IMR-90 (cell line): ENCODE data around the gene SDC3. TPM values are rescaled to one million over a fixed set of nuclear protein-coding genes. Genes with fewer than 3 reads are reported as not detected.

ENCODE experiments used
- ATAC-seq: fragments of 200-7000 bp; cut with Tn5 transposase; 2 replicates; pipeline ENCODE4 v1.9.1; 2020; ENCODE audit warnings: low read depth, mild to moderate bottlenecking, moderate library complexity
- BruUV-seq: library from RNA; stranded (reverse); fragments of 400-500 nt; replicated peaks from 2 replicates; lab custom pipeline; 2021; lab: Mats Ljungman, UMichigan
- CTCF ChIA-PET: fragments of 300-600 bp; formaldehyde crosslinking; extraction: SDS; loops from one replicate; lab custom pipeline; 2021; ENCODE audit warnings: antibody characterized with exemption; lab: Yijun Ruan, JAX
- POLR2A ChIA-PET: fragments of 300-600 bp; sonication (Branson Sonifier 250); formaldehyde crosslinking; loops from one replicate; lab custom pipeline; 2022; ENCODE audit warnings: antibody characterized with exemption; ENCODE audit not compliant: unreplicated experiment; lab: Charles Lee
- DNase-seq: peaks from one replicate; pipeline ENCODE4 v3.0.0; 2013
- H2AFZ ChIP-seq: replicated peaks from 2 replicates; pipeline ENCODE3; 2013; ENCODE audit warnings: low read length, mild to moderate bottlenecking; ENCODE audit not compliant: poor library complexity
- H2AK5ac ChIP-seq: 2 replicates; pipeline ENCODE4 v1.6.1; 2013; ENCODE audit warnings: low read depth, low read length, inconsistent platforms
- H2AK9ac ChIP-seq: replicated peaks from 2 replicates; pipeline ENCODE3; 2013; ENCODE audit warnings: mild to moderate bottlenecking, low read depth, low read length, moderate library complexity; ENCODE audit not compliant: poor library complexity
- H2BK120ac ChIP-seq: 2 replicates; pipeline ENCODE4 v1.6.1; 2013; ENCODE audit warnings: low read depth, low read length, inconsistent platforms
- H2BK15ac ChIP-seq: 3 replicates; pipeline ENCODE4 v1.6.1; 2013; ENCODE audit warnings: low read depth, low read length, inconsistent platforms
- H2BK20ac ChIP-seq: 2 replicates; pipeline ENCODE4 v1.6.1; 2013; ENCODE audit warnings: low read depth, mild to moderate bottlenecking, inconsistent platforms, low read length, moderate library complexity
- H2BK5ac ChIP-seq: 2 replicates; pipeline ENCODE4 v1.6.1; 2013; ENCODE audit warnings: mild to moderate bottlenecking, low read depth, low read length, inconsistent platforms; ENCODE audit not compliant: poor library complexity, severe bottlenecking
- H3K14ac ChIP-seq: replicated peaks from 2 replicates; pipeline ENCODE4 v1.6.1; 2013; ENCODE audit warnings: low read depth, low read length, inconsistent platforms
- H3K18ac ChIP-seq: 2 replicates; pipeline ENCODE4 v1.6.1; 2013; ENCODE audit warnings: low read depth, low read length, control low read depth
- H3K23ac ChIP-seq: 2 replicates; pipeline ENCODE4 v1.6.1; 2013; ENCODE audit warnings: low read depth, low read length, inconsistent platforms
- H3K27ac ChIP-seq: 2 replicates; pipeline ENCODE4 v1.5.1; 2013; ENCODE audit warnings: mild to moderate bottlenecking, control low read depth, low read length; ENCODE audit not compliant: insufficient read depth
- H3K27me3 ChIP-seq: 2 replicates; pipeline ENCODE4 v1.6.1; 2013; ENCODE audit warnings: low read length; ENCODE audit not compliant: control insufficient read depth, insufficient read depth
- H3K36me3 ChIP-seq: 2 replicates; pipeline ENCODE4 v1.6.1; 2013; ENCODE audit warnings: low read length, mixed read lengths; ENCODE audit not compliant: control insufficient read depth, insufficient read depth
- H3K4ac ChIP-seq: 2 replicates; pipeline ENCODE4 v1.6.1; 2013; ENCODE audit warnings: low read depth, low read length, inconsistent platforms
- H3K4me1 ChIP-seq: 2 replicates; pipeline ENCODE4 v1.6.1; 2013; ENCODE audit warnings: low read length, mixed read lengths; ENCODE audit not compliant: control insufficient read depth, insufficient read depth
- H3K4me2 ChIP-seq: 2 replicates; pipeline ENCODE4 v1.6.1; 2013; ENCODE audit warnings: low read depth, mild to moderate bottlenecking, control low read depth, low read length, moderate library complexity
- H3K4me3 ChIP-seq: 2 replicates; pipeline ENCODE4 v1.5.1; 2013; ENCODE audit warnings: low read depth, mild to moderate bottlenecking, control low read depth, low read length, moderate library complexity; ENCODE audit not compliant: insufficient read depth
- H3K56ac ChIP-seq: 2 replicates; pipeline ENCODE4 v1.6.1; 2013; ENCODE audit warnings: low read length, inconsistent platforms; ENCODE audit not compliant: insufficient read depth; ENCODE audit errors: extremely low read depth
- H3K79me1 ChIP-seq, 2 experiments: 2 replicates each; pipeline ENCODE4 v1.6.1; 2013; ENCODE audit warnings: low read length in 2 of 2, inconsistent platforms in 1 of 2, low read depth in 1 of 2
- H3K9ac ChIP-seq: 2 replicates; pipeline ENCODE4 v1.6.1; 2013; ENCODE audit warnings: low read depth, low read length, control low read depth
- H3K9me1 ChIP-seq: 2 replicates; pipeline ENCODE4 v1.6.1; 2013; ENCODE audit warnings: low read length, inconsistent platforms; ENCODE audit not compliant: insufficient read depth
- H3K9me3 ChIP-seq: 2 replicates; pipeline ENCODE4 v1.6.1; 2013; ENCODE audit warnings: low read length; ENCODE audit not compliant: control insufficient read depth, insufficient read depth
- H4K20me1 ChIP-seq: 2 replicates; pipeline ENCODE4 v1.6.1; 2013; ENCODE audit warnings: low read length, inconsistent platforms; ENCODE audit not compliant: insufficient read depth
- H4K5ac ChIP-seq: 2 replicates; pipeline ENCODE4 v1.6.1; 2013; ENCODE audit warnings: mild to moderate bottlenecking, low read depth, low read length, control low read depth
- H4K8ac ChIP-seq, 2 experiments: 2 replicates each; pipeline ENCODE4 v1.6.1; 2013; ENCODE audit warnings: low read depth in 2 of 2, low read length in 2 of 2, control low read depth in 1 of 2, inconsistent platforms in 1 of 2
- H4K91ac ChIP-seq: 2 replicates; pipeline ENCODE4 v1.6.1; 2013; ENCODE audit warnings: low read depth, low read length, inconsistent platforms; ENCODE audit not compliant: insufficient read depth
- BHLHE40 ChIP-seq: fragments of 150-350 bp; IDR thresholded peaks from 2 replicates; pipeline ENCODE4 v1.6.1; 2016; ENCODE audit warnings: mild to moderate bottlenecking, low read depth, low read length
- CHD1 ChIP-seq: IDR thresholded peaks from 2 replicates; pipeline ENCODE4 v1.6.1; 2012; ENCODE audit warnings: low read depth, low read length, improper control_type of control experiment
- CTCF ChIP-seq: conservative IDR thresholded peaks from 2 replicates; pipeline ENCODE4 v1.5.1; 2012; ENCODE audit warnings: mild to moderate bottlenecking, low read depth, low read length, improper control_type of control experiment
- FOS ChIP-seq: fragments of 150-350 bp; IDR thresholded peaks from 2 replicates; pipeline ENCODE4 v1.6.1; 2016; ENCODE audit warnings: low read depth, low read length
- MAFK ChIP-seq: IDR thresholded peaks from 2 replicates; pipeline ENCODE4 v1.6.1; 2012; ENCODE audit warnings: low read depth, low read length, improper control_type of control experiment
- MAZ ChIP-seq: IDR thresholded peaks from 2 replicates; pipeline ENCODE4 v1.6.1; 2012; ENCODE audit warnings: low read depth, mild to moderate bottlenecking, low read length, improper control_type of control experiment, moderate library complexity, borderline replicate concordance
- MXI1 ChIP-seq: IDR thresholded peaks from 2 replicates; pipeline ENCODE4 v1.6.1; 2012; ENCODE audit warnings: low read depth, mild to moderate bottlenecking, low read length, moderate library complexity, borderline replicate concordance
- NFE2L2 ChIP-seq: fragments of 150-350 bp; IDR thresholded peaks from 2 replicates; pipeline ENCODE4 v1.6.1; 2016; ENCODE audit warnings: low read depth, mild to moderate bottlenecking, low read length
- POLR2A ChIP-seq: IDR thresholded peaks from 2 replicates; pipeline ENCODE4 v1.6.1; 2012; ENCODE audit warnings: mild to moderate bottlenecking, low read depth, low read length
- RAD21 ChIP-seq: IDR thresholded peaks from 2 replicates; pipeline ENCODE4 v1.6.1; 2012; ENCODE audit warnings: low read length, improper control_type of control experiment
- RCOR1 ChIP-seq: IDR thresholded peaks from 2 replicates; pipeline ENCODE4 v1.6.1; 2012; ENCODE audit warnings: mild to moderate bottlenecking, low read length, improper control_type of control experiment; ENCODE audit not compliant: insufficient replicate concordance
- SMC3 ChIP-seq: fragments of 150-350 bp; IDR thresholded peaks from 2 replicates; pipeline ENCODE4 v1.6.1; 2016; ENCODE audit warnings: low read depth, mild to moderate bottlenecking, antibody characterized with exemption, low read length, moderate library complexity
- USF2 ChIP-seq: fragments of 150-350 bp; IDR thresholded peaks from 2 replicates; pipeline ENCODE4 v1.6.1; 2017; ENCODE audit warnings: mild to moderate bottlenecking, antibody characterized with exemption, low read length, low read depth
- WGBS, 2 experiments: methylation state at CpG; one replicate each; pipeline versions ENCODE4 v1.1.5 to v1.1.7; 2013; ENCODE audit warnings: missing lambda C conversion rate in 2 of 2; ENCODE audit not compliant: insufficient read length in 1 of 2; ENCODE audit errors: extremely low coverage in 2 of 2; 5-methylcytosine and 5-hydroxymethylcytosine counted together
- dilution Hi-C: fragments of 300-500 bp; cut with HindIII; formaldehyde crosslinking; loops from one replicate; pipeline ENCODE4 v1.14.3; 2018; ENCODE audit warnings: low sequenced_read_pairs; ENCODE audit not compliant: unreplicated experiment
- in situ Hi-C: fragments of 300-500 bp; cut with MboI; formaldehyde crosslinking; loops from 3 replicates; pipeline ENCODE4 v1.14.3; 2019; ENCODE audit warnings: low sequenced_read_pairs, inconsistent platforms, mixed read lengths
- intact Hi-C: fragments of 100-400 bp; cut with micrococcal nuclease; formaldehyde crosslinking; loops from 2 replicates; pipeline ENCODE4 v1.10.0; 2022
- polyA plus RNA-seq, 3 experiments: library from polyadenylated mRNA; depleted of rRNA; stranded (reverse); fragments of >200 nt; gene quantifications; 2 replicates each; pipeline ENCODE4 v1.2.3, GENCODE V29; 2012; ENCODE audit warnings: low replicate concordance in 1 of 3
- total RNA-seq: library from RNA; depleted of rRNA; stranded (reverse); fragments of >200 nt; gene quantifications from 2 replicates; pipeline ENCODE4 v1.2.3, GENCODE V29; 2012

SDC3 gene
- total and polyA plus RNA-seq, 2 of the 4 experiments (the other 2 are of a cell fraction): 13.1 to 71.5 TPM

GRCh38 chr1:30874176-30874575 is 34.4 kb downstream of the SDC3 start:
- Histone ChIP-seq H3K9me1 (peaks cover 17% of the 10 kb centered on the region), H2BK5ac (no peak overlapping the region), H3K9ac (no peak overlapping the region), H3K56ac (no peak overlapping the region), H3K4me2 (no peak overlapping the region), H2BK20ac (no peak overlapping the region), H3K18ac (no peak overlapping the region), H2AFZ (no peak overlapping the region), H4K8ac (no peak overlapping the region), H3K27me3 (no peaks in the 10 kb centered on the region), H4K20me1 (peaks cover 14% of the 10 kb centered on the region), H4K5ac (no peak overlapping the region), H2BK15ac (no peak overlapping the region), H2AK9ac (peak overlapping the region; percentile 57), H3K4me3 (no peak overlapping the region), H3K4ac (no peak overlapping the region), H2BK120ac (no peak overlapping the region), H3K23ac (no peak overlapping the region), H3K36me3 (peaks cover 52% of the 10 kb centered on the region), H3K79me1 (peaks cover 10 to 48% of the 10 kb centered on the region in 2 experiments; a peak in 3 of 4 replicates), H3K9me3 (peaks cover 16% of the 10 kb centered on the region), H3K27ac (no peak overlapping the region), H2AK5ac (no peak overlapping the region), H3K14ac (no peak overlapping the region), H3K4me1 (peaks cover 21% of the 10 kb centered on the region), H4K91ac (no peak overlapping the region)
- ATAC-seq (no peak), DNase-seq (no peak)
- CTCF ChIA-PET: no interaction called here
- BruUV-seq: no TSS peak
- TF ChIP-seq RCOR1: no peak
- TF ChIP-seq MXI1: no peak
- no peak for TF ChIP-seq BHLHE40
- TF ChIP-seq USF2: no peak
- TF ChIP-seq MAZ: no peak
- no peak for TF ChIP-seq MAFK
- TF ChIP-seq POLR2A: no peak
- no peak for TF ChIP-seq FOS
- TF ChIP-seq CTCF: no peak
- no peak for TF ChIP-seq CHD1
- no peak for TF ChIP-seq RAD21
- TF ChIP-seq SMC3: no peak
- no peak for TF ChIP-seq NFE2L2
- in situ Hi-C loops: no loop called here
- WGBS, 2 experiments: no CpG with 5 or more reads among the region's 11 CpGs
- dilution Hi-C loops: no loop called here
- intact Hi-C loops: no loop called here
- POLR2A ChIA-PET: no interaction called here
